Measurements from ENCODE around the gene YPEL4.

DNA sequence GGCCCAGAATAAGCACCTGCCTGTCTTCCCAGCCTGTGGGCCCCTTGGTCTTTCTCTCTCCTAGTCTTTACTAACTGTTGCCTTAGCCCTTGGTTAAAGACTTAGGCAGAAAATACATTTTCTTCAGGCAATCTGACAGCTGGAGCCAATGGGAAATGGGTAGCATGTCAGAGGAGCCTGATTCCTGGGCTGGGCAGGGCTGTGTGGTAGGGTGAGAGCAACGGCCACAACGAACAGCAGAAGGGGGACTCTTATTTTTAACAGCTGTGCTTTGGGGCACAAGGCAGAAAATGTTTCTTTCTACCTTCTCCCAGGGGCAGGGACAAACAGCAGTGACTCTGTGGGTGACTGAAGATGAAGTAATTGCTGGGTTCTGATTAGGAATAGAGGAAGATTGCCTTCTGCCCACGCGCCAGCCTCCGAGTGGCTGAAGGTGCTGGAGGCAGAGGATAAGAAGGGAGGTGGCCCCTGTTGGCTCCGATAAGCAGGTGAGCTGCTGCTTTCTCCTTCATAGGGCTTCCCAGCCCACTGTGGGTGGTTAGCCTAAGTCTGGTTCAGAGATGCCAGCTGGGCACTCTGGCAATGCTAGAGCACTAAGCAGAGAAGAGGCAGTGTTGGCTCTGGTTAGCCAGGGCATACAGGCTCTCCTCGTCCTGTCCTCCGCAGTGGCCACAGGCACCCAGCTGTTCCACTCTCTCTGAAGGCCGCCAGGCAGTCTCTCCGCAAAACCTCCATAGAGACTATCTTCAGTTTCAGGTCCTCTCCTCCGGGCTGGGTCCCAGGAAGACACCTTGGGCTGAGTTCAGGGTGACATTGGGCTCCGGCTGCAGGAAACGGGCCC lies 1.5 kb downstream of the YPEL4 start:
- TF ChIP-seq, protein P1, sequence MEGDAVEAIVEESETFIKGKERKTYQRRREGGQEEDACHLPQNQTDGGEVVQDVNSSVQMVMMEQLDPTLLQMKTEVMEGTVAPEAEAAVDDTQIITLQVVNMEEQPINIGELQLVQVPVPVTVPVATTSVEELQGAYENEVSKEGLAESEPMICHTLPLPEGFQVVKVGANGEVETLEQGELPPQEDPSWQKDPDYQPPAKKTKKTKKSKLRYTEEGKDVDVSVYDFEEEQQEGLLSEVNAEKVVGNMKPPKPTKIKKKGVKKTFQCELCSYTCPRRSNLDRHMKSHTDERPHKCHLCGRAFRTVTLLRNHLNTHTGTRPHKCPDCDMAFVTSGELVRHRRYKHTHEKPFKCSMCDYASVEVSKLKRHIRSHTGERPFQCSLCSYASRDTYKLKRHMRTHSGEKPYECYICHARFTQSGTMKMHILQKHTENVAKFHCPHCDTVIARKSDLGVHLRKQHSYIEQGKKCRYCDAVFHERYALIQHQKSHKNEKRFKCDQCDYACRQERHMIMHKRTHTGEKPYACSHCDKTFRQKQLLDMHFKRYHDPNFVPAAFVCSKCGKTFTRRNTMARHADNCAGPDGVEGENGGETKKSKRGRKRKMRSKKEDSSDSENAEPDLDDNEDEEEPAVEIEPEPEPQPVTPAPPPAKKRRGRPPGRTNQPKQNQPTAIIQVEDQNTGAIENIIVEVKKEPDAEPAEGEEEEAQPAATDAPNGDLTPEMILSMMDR (IDR thresholded peaks at IDR 0.05) = no peak
- TF ChIP-seq POLR2AphosphoS5 (IDR thresholded peaks at IDR 0.05) = no peak

Measured in sigmoid colon (tissue), 4 donors.